HL-60 (cell line): ENCODE data around the gene PRM3.

ENCODE experiments used
- CTCF ChIP-seq: IDR thresholded peaks from one replicate; pipeline ENCODE4 v1.5.1; 2011; ENCODE audit warnings: low read length, control low read depth, inconsistent platforms; ENCODE audit not compliant: insufficient read depth
- POLR2AphosphoS5 ChIP-seq: IDR thresholded peaks from 2 replicates; pipeline ENCODE4 v1.6.1; 2012; ENCODE audit warnings: low read depth
- SPI1 ChIP-seq: IDR thresholded peaks from 2 replicates; pipeline ENCODE4 v1.6.1; 2012; ENCODE audit warnings: low read depth, mild to moderate bottlenecking, borderline replicate concordance
- TF ChIP-seq, protein P1 (sequence below): IDR thresholded peaks from 2 replicates; pipeline ENCODE4 v1.6.1; 2012; ENCODE audit warnings: low read depth; ENCODE audit not compliant: insufficient replicate concordance

DNA sequence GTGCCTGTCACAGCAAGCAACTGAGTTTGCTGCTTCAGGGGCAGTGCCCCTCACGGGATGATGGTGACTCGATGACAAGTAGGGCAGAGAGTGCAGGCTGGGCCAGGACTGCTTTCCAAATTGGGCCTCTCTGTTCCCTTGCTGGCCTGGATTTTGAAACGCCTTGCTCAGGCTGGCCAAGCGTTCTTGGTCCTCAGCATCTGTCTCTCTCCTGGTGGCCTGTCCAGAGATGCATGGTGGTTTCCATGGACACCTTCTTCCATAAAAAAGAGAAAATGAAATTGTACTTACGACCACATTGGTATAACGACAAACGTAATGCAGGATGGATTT lies 27.1 kb upstream of the PRM3 start:
- TF ChIP-seq CTCF (no peak), POLR2AphosphoS5 (no peak), SPI1 (no peak)
- TF ChIP-seq, protein P1, sequence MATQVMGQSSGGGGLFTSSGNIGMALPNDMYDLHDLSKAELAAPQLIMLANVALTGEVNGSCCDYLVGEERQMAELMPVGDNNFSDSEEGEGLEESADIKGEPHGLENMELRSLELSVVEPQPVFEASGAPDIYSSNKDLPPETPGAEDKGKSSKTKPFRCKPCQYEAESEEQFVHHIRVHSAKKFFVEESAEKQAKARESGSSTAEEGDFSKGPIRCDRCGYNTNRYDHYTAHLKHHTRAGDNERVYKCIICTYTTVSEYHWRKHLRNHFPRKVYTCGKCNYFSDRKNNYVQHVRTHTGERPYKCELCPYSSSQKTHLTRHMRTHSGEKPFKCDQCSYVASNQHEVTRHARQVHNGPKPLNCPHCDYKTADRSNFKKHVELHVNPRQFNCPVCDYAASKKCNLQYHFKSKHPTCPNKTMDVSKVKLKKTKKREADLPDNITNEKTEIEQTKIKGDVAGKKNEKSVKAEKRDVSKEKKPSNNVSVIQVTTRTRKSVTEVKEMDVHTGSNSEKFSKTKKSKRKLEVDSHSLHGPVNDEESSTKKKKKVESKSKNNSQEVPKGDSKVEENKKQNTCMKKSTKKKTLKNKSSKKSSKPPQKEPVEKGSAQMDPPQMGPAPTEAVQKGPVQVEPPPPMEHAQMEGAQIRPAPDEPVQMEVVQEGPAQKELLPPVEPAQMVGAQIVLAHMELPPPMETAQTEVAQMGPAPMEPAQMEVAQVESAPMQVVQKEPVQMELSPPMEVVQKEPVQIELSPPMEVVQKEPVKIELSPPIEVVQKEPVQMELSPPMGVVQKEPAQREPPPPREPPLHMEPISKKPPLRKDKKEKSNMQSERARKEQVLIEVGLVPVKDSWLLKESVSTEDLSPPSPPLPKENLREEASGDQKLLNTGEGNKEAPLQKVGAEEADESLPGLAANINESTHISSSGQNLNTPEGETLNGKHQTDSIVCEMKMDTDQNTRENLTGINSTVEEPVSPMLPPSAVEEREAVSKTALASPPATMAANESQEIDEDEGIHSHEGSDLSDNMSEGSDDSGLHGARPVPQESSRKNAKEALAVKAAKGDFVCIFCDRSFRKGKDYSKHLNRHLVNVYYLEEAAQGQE: no peak
